Tibial nerve (tissue), 3 donors: ENCODE measurements around the gene FRMD4A.

Experiments used
- CTCF ChIP-seq, 5 experiments: fragments of 200-600 bp in 3 of 5; fragments of 450-650 bp in 2 of 5; sonication (generic) in 3 of 5; IDR thresholded peaks; one replicate each; pipeline ENCODE4 v1.5.1; 2016 to 2019; ENCODE audit warnings: antibody characterized with exemption in 5 of 5, mild to moderate bottlenecking in 3 of 5, moderate library complexity in 2 of 5
- POLR2A ChIP-seq, 2 donors: fragments of 450-650 bp; IDR thresholded peaks; one replicate each; pipeline ENCODE4 v1.6.1; 2017; ENCODE audit warnings: antibody characterized with exemption in 2 of 2, mild to moderate bottlenecking in 2 of 2, moderate library complexity in 2 of 2

- TF ChIP-seq CTCF (IDR thresholded peaks at IDR 0.05) (no peak), POLR2A (IDR thresholded peaks at IDR 0.05) (no peak)
These were observed 539.2 kb downstream of the FRMD4A start for GRCh38 chr10:13791483-13791882.
